Smooth muscle cell (in vitro differentiated cells): Measurements from ENCODE around the gene AUTS2. TPM values are rescaled to one million over a fixed set of nuclear protein-coding genes. Genes with fewer than 3 reads are reported as not detected.
A peak's percentile ranks its signal among the peaks of the same experiment; 100 is the strongest.

ENCODE experiments used
- DNase-seq: peaks from one replicate; lab custom pipeline; 2025; ENCODE audit not compliant: unreplicated experiment; lab: John Stamatoyannopoulos, UW
- H2AFZ ChIP-seq: fragments of 200-600 bp; sonication (generic); 2 replicates; pipeline ENCODE4 v1.6.0; 2016; ENCODE audit warnings: antibody characterized with exemption, low read depth, mild to moderate bottlenecking
- H3F3A ChIP-seq: fragments of 200-600 bp; sonication (generic); 2 replicates; pipeline ENCODE4 v1.6.0; 2017; ENCODE audit warnings: antibody characterized with exemption, low read depth
- H3K27ac ChIP-seq: fragments of 200-600 bp; sonication (generic); 2 replicates; pipeline ENCODE4 v1.5.1; 2016; ENCODE audit warnings: low read depth, mild to moderate bottlenecking
- H3K27me3 ChIP-seq: fragments of 200-600 bp; sonication (generic); 2 replicates; pipeline ENCODE4 v1.6.1; 2016; ENCODE audit warnings: low read depth, mild to moderate bottlenecking
- H3K36me3 ChIP-seq: fragments of 200-600 bp; sonication (generic); 2 replicates; pipeline ENCODE4 v1.5.1; 2016; ENCODE audit warnings: low read depth
- H3K4me1 ChIP-seq: fragments of 200-600 bp; sonication (generic); 2 replicates; pipeline ENCODE4 v1.5.1; 2016; ENCODE audit warnings: low read depth
- H3K4me2 ChIP-seq: fragments of 200-600 bp; sonication (generic); 2 replicates; pipeline ENCODE4 v1.6.0; 2016; ENCODE audit warnings: mild to moderate bottlenecking
- H3K4me3 ChIP-seq: fragments of 200-600 bp; sonication (generic); 2 replicates; pipeline ENCODE4 v1.5.1; 2016; ENCODE audit warnings: mild to moderate bottlenecking
- H3K79me2 ChIP-seq: fragments of 200-600 bp; sonication (generic); 2 replicates; pipeline ENCODE4 v1.6.0; 2016; ENCODE audit warnings: low read depth, mild to moderate bottlenecking
- H3K9ac ChIP-seq: fragments of 200-600 bp; sonication (generic); 2 replicates; pipeline ENCODE4 v1.6.0; 2016; ENCODE audit warnings: low read depth
- H3K9me3 ChIP-seq: fragments of 200-600 bp; sonication (generic); replicated peaks from 2 replicates; pipeline ENCODE4 v1.5.1; 2016; ENCODE audit warnings: low read depth
- H4K20me1 ChIP-seq: fragments of 200-600 bp; sonication (generic); 2 replicates; pipeline ENCODE4 v1.6.0; 2016; ENCODE audit warnings: low read depth
- CTCF ChIP-seq: fragments of 200-600 bp; sonication (generic); IDR thresholded peaks from 2 replicates; pipeline ENCODE4 v1.5.1; 2017; ENCODE audit warnings: borderline replicate concordance, mild to moderate bottlenecking, antibody characterized with exemption; ENCODE audit not compliant: insufficient read depth, poor library complexity, severe bottlenecking
- WGBS: methylation state at CpG from one replicate; pipeline ENCODE4 v1.1.7; 2016; ENCODE audit warnings: low lambda C conversion rate; 5-methylcytosine and 5-hydroxymethylcytosine counted together
- polyA plus RNA-seq: library from polyadenylated mRNA; unstranded; fragments of >200 nt; fragmentation: Nextera tagmentation; extraction: Ambion mirVana; gene quantifications from 2 replicates; pipeline ENCODE4 v1.2.1, GENCODE V29; 2016
- total RNA-seq: library from RNA; depleted of rRNA; stranded (reverse); fragments of >200 nt; gene quantifications from 2 replicates; pipeline ENCODE4 v1.2.3, GENCODE V29; 2014

Gene AUTS2
- total and polyA plus RNA-seq, 2 experiments from 2014 or later: 6.5 to 8.6 TPM

DNA sequence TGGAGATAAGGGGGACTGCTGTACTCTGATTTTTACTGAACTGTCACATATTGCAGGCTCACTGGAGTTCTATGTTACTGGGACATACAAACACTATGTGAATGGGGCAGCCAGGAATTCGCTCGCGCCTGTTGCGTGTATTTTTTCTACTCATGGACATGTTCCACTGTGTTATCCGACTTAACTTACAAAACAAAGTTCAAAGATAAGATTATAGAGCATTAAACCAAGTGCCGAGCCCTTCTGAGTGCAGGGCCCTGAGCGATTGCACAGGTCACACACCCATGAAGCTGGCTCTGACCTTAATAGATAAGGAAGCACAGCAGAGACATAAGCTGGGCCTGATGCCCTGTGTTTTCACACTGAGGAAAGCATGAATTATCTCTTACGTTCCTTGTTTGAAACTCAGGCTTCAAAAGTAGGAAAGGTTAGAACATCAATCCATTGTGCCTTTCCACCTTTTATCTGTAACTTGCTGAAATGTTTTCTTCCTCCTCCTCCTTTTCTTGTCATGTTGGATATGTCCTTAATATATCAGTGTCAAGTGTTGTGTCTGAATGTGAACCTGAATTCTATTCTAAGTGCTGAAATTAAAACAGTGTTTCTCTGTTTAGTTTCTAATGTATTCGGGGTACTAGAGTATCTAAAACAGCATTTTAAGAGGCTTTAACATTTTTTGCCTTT, 273.8 kb downstream of the AUTS2 start:
- no peak for TF ChIP-seq CTCF
- no peak overlapping the region for H3K4me3 ChIP-seq
- DNase-seq: no peak
- peaks cover 3% of the 10 kb centered on the region for H4K20me1 ChIP-seq
- peaks cover 4% of the 10 kb centered on the region for H3K79me2 ChIP-seq
- peak overlapping the region; percentile 72 for H3K27ac ChIP-seq
- H3K27me3 ChIP-seq: no peaks in the 10 kb centered on the region
- no peaks in the 10 kb centered on the region for H3F3A ChIP-seq
- WGBS: 47% methylated on average over 9 of the region's 9 CpGs
- peaks cover 3% of the 10 kb centered on the region for H3K4me1 ChIP-seq
- H3K9ac ChIP-seq: peak overlapping the region; percentile 29
- no peaks in the 10 kb centered on the region for H3K36me3 ChIP-seq
- peak overlapping the region; percentile 67 for H3K4me2 ChIP-seq
- H2AFZ ChIP-seq: no peak overlapping the region
- no peaks in the 10 kb centered on the region for H3K9me3 ChIP-seq

GRCh38 chr7:69873512-69873911, 275.2 kb downstream of the AUTS2 start:
- Histone ChIP-seq H3K9me3 (no peaks in the 10 kb centered on the region), H3K79me2 (peaks cover 4% of the 10 kb centered on the region), H3K36me3 (no peaks in the 10 kb centered on the region), H3F3A (no peaks in the 10 kb centered on the region), H3K4me3 (no peak overlapping the region), H3K4me2 (no peak overlapping the region), H3K4me1 (no peaks in the 10 kb centered on the region), H3K9ac (no peak overlapping the region), H3K27me3 (no peaks in the 10 kb centered on the region), H4K20me1 (peaks cover 11% of the 10 kb centered on the region), H2AFZ (no peak overlapping the region), H3K27ac (no peak overlapping the region)
- no peak for DNase-seq
- 84% methylated on average over 3 of the region's 3 CpGs for WGBS
- no peak for TF ChIP-seq CTCF

GRCh38 chr7:69878015-69878414, 279.7 kb downstream of the AUTS2 start:
- no peak overlapping the region for H3K4me3 ChIP-seq
- H2AFZ ChIP-seq: no peak overlapping the region
- H3K4me1 ChIP-seq: no peaks in the 10 kb centered on the region
- H3K27ac ChIP-seq: no peak overlapping the region
- no peaks in the 10 kb centered on the region for H3K36me3 ChIP-seq
- peaks cover 17% of the 10 kb centered on the region for H4K20me1 ChIP-seq
- H3F3A ChIP-seq: no peaks in the 10 kb centered on the region
- H3K9ac ChIP-seq: no peak overlapping the region
- H3K9me3 ChIP-seq: no peaks in the 10 kb centered on the region
- 89% methylated on average over 3 of the region's 3 CpGs for WGBS
- no peaks in the 10 kb centered on the region for H3K27me3 ChIP-seq
- H3K4me2 ChIP-seq: no peak overlapping the region
- DNase-seq: no peak
- no peak for TF ChIP-seq CTCF
- H3K79me2 ChIP-seq: peaks cover 4% of the 10 kb centered on the region

DNA sequence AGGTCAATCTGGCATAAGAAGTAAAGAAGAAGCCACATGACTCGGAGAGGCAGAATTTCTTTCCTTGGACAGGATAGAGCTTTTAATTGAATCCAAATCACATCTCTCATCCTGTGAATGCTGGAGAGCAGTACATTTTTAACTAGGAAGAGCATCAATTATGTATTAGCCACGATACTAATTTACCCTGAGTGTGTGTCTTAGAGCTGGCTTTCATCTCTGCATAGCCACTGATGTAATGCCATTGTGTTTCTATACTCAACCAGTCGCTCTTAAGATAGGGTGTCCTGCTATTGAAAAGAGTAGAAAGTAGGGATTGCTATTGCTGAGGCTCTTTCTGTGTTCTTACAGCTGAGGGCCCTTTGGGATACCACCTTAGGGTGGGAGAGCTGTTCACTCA, 280.3 kb downstream of the AUTS2 start:
- TF ChIP-seq CTCF: no peak
- H3K36me3 ChIP-seq: no peaks in the 10 kb centered on the region
- H3K27me3 ChIP-seq: no peaks in the 10 kb centered on the region
- no peak overlapping the region for H3K4me2 ChIP-seq
- H3K27ac ChIP-seq: no peak overlapping the region
- H2AFZ ChIP-seq: no peak overlapping the region
- peaks cover 4% of the 10 kb centered on the region for H3K79me2 ChIP-seq
- no peak overlapping the region for H3K9ac ChIP-seq
- H3K4me1 ChIP-seq: no peaks in the 10 kb centered on the region
- H3K4me3 ChIP-seq: no peak overlapping the region
- 92% methylated on average over 3 of the region's 3 CpGs for WGBS
- no peaks in the 10 kb centered on the region for H3F3A ChIP-seq
- no peak for DNase-seq
- H4K20me1 ChIP-seq: peaks cover 17% of the 10 kb centered on the region
- H3K9me3 ChIP-seq: no peaks in the 10 kb centered on the region
